GM19351 (cell line): Measurements from ENCODE around the gene ZDHHC8.

Experiments
- ATAC-seq: cut with Tn5 transposase; IDR thresholded peaks from one replicate; pipeline ENCODE4 v1.9.1; 2021; ENCODE audit warnings: mild to moderate bottlenecking, moderate library complexity; ENCODE audit not compliant: unreplicated experiment

Gene ZDHHC8

DNA sequence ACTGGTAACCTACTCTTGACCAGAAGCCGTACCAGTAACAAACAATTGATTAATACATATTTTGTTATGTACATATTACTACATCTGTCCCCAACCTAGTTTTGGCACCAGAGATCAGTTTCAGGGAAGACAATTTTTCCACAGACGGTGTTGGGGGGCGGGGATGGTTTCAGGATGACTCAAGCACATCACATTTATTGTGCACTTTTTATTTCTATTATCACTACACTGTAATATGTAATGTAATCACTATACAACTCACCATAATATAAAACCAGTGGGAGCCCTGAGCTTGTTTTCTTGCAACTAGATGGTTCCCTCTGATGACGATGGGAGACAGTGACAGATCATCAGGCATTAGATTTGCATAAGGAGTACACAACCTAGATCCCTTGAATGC is 36.1 kb upstream of the ZDHHC8 start:
- ATAC-seq: no peak

DNA sequence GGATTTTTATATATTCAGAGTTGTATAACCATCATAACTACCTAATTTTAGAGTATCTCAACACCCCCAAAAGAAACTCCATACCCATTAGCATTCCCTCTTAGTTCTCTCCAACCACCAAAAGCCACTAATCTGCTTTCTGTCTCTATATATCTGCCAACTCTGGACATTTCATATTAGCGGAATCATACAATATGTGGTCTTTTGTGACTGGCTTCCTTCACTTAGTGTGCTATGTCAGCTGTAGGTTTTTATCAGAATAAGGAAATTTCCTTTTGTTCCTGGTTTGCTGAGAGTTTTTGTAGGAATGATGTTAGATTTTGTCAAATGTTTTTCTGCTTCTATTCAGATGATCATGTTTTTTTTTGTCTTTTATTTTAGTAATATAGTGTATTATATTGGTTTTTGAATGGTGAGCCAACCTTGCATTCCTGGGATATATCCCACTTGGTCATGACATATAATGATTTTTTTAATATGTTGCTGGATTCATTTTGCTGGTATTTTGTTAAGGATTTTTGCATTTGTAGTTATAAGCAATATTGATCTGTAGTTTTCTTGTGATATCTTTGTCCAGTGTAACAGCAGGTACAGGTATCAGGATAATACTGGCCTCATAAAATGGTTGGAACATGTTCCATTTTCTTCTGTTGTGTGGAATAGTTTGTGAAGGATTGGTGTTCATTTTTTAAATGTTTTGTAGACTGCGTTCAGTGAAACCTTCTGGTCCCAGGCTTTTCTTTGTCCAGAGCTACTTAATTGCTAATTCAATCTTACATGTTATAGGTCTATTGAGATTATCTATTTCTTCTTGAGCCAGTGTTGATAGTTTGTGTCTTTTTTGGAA is 34.8 kb upstream of the ZDHHC8 start:
- ATAC-seq: no peak

DNA sequence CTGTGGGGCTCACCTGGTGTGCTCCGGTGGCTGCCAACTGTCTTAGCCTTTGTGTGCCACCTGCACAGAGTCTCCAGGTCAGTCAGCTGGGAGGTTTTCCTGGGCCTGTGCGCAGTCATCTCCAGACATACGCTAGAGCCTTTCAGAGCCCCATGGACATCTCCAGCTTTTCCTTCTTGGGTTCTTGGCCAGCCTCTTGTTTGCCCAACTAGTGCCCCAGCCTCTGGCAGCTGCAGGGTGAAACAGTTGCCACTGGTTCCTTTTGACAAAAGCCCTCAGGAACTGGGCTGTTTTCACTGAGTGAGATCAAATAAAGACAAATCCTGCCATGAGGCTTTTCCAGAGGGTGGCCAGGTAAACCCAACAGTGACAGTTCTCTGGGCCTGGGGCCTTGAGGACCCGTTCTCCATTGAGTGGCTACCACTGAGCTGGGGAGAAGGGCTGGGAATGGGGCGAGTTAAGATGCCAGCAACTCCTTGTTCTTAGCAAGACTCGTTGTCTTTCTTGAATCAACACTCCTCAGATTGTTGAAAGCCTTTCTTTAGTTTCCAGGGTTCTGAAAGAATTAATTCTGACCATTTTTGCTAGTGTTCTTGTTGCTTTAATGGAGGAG is 32.4 kb upstream of the ZDHHC8 start:
- ATAC-seq: no peak

DNA sequence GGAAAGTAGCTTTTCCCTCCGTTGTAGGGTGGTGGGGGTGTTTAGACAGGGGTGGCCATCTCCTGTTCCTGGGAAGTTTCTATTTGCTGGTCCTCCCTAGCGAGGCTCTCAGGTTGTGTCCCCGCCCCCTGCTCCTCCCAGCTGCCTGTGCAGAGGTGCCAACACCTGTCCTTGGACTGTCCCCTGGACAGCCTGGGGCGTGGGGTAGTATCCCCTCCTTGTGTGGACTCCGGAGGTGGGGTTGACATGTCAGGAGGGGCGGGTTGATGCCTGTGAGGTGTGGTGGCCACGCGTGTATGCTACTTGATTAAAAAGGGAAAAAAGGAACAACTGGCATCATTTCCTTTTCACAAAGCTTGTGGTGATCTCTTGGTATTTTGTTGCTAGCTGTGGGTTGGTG is 30.0 kb upstream of the ZDHHC8 start:
- ATAC-seq: no peak

DNA sequence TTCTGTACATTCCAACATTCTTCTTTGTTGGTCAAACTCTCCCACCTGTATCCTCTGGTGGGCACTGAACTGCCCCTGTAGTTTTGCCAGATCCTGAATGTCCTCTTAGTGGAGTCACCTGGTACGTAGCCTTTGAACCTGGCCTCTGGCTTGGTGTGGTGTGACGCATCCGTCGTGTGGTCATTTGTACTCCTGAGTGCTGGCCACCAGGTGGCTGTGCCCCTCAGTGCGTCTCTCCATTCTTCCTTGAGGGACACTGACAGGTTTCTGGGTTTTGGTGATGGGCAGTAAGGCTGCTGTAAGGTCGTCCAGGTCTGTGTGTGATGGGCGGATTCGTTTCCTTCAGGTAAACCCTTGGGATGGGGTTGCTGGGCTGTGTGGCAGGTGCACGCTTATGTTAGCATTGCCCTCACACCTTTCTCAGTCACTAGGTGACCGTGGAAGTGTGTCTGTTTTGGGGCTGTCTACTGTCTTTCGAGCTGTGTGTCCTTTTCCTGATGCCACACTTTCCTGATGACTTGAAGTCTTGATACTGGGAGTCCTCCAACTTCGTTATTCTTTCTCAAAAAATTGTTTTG is 29.3 kb upstream of the ZDHHC8 start:
- no peak for ATAC-seq

DNA sequence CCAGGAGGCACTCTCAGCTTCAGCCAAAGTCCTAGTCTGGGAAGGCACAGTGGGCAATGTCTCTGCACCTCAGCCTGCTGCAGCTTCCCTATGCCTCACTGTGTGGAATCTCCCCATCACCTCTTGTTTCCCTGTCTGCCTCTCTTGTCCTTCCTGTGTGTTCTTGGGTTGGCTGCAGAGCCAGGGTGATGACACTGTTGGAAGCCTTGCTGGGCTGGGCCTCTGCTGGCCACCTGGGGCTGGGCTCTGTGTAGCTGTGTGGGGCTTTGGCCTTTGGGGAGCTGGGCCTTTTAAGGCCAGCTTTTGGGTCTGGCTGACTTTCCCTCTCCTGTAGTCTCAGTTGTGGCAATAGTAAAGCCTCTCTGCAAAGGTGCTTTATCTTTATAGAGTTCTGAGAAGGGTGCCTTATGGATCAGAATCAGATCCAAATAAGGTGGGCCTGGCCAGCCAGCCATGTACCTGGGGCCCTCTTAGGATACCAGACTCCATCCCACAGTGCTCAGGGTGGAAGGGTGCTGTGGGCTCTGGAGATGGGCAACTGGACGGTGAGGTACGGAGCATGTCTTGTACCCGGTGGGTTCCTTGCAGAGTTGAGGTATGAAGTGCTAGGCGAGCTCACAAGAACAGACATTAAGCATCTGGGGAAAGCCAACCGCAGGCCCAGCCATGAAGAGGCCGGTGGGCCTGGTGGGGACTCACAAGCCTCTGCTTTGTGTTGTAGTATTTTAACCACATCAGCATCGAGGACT is 26.0 kb upstream of the ZDHHC8 start:
- no peak for ATAC-seq

DNA sequence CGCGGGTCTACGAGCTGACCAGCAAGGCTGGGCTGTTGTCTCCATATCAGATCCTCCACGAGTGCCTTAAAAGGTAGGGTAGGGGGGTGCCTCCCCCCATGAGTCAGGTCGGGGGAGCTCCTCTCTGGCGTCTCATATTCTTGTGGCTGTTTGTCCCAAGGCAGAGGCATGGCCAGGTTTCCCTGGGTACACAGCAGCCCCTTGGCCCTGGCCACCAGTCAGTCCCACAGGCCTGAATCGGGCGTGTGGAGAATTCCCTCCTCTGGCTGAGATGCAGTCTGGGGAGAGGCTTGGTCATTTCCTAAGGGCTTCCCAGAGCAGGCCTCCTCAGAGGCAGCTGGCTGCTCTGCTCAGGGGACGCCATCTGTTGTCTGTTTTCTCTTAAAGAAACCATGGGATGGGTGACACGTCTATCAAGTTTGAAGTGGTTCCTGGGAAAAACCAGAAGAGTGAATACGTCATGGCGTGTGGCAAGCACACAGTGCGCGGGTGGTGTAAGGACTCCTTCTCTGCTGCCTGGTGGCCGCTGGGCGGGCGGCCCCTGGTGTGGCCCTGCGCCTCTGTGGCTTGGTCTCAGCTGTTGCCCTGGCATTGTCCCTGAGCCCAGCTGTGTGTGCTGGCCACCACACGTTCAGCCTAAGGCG is 25.3 kb upstream of the ZDHHC8 start:
- no peak for ATAC-seq

DNA sequence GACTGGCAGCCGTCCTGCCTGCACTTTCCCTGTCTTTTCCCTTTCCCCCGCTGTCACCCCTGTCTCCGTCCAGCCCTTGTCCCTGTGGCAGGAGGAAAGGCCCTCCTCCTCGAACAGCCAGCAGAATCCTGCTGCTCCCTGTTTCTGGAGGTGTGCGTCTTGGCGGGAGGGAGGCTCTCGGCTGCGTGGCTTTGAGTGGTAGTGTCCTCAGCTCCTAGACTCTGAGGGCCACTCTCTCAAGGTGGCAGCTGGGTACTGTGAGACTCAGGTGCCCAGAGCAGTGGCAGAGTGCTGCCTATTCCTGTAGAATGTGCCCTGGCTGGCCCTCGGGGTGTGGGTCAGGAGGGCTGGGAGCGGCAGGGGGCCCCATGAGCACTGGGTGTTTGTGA is 24.8 kb upstream of the ZDHHC8 start:
- ATAC-seq: no peak

DNA sequence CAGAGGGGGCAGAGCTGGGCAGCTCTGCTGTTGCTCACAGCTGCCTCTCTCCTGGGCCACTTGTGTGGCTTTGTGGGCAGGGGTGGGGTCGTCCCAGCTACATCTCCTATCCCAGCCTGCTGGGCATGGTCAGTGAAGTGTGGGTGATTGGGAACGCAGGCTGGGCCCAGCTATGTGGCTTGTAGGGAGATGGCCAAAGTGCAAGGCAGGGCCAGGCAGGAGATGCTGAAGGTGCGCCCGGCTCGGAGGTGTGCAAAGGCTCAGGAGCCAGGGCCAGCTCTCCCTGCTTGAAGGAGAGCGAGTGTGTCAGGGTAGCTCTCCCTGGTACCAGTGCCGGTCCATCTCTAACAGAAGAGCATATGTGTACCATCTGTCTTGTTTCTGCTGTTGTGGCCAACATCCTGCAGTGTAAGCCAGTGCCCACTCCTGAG is 24.1 kb upstream of the ZDHHC8 start:
- no peak for ATAC-seq

DNA sequence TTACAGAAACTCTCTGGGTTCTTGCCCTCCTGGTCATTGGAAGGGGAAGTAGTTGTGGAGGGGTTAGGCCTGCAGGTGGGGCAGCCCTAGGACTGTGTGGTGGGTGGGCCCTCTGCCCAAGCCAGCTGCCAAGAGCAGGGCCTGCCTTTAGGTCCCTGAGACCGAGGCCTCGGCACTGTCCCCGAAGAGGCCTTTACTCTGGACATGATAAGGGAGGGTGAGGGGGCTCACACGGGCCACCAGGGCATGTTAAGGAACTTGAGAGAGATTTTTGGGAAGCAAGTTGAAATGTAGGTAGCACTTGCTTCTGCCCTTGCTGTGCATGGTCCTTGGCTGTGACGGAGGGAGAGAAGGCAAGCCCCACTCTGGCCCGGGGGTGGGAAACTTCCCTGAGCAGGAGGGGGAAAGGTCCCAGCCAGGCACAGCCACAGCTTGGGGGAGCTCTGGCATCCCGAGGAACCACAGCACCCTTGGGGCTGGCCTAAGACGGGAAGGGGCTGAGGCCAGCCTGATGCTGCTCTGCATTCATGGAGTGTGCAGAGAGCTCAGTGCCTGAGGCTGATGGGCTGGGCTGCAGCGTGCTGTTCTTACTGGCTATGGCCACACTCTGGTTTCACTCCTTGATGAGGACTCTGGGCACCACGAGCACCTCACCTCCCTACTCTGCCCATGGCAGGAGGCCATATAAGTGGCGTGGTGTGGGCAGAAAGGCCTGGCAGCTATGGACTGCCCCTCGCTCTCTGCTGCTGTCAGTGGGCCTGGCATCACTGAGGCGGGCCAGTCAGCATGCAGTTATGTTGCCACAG is 23.4 kb upstream of the ZDHHC8 start:
- no peak for ATAC-seq

DNA sequence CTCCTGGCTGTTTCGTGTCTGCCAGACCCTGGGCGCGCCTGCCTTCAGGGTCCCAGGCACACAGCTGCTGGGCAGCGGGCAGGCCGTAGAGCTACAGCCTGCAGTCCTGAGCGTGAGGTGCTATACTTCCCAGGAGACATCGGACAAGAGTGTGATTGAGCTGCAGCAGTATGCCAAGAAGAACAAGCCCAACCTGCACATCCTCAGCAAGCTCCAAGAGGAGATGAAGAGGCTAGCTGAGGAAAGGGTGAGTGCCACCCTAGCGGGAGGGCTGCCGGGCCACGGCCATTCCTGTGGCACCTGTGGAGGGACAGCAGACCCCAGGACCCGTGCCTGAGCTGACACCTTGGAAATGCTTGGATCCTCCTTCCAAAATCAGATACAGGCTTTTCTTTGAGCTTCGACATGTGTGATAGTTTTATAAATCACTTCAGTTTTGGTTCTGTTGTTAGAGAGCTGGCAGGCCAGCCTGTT is 22.8 kb upstream of the ZDHHC8 start:
- ATAC-seq: no peak

DNA sequence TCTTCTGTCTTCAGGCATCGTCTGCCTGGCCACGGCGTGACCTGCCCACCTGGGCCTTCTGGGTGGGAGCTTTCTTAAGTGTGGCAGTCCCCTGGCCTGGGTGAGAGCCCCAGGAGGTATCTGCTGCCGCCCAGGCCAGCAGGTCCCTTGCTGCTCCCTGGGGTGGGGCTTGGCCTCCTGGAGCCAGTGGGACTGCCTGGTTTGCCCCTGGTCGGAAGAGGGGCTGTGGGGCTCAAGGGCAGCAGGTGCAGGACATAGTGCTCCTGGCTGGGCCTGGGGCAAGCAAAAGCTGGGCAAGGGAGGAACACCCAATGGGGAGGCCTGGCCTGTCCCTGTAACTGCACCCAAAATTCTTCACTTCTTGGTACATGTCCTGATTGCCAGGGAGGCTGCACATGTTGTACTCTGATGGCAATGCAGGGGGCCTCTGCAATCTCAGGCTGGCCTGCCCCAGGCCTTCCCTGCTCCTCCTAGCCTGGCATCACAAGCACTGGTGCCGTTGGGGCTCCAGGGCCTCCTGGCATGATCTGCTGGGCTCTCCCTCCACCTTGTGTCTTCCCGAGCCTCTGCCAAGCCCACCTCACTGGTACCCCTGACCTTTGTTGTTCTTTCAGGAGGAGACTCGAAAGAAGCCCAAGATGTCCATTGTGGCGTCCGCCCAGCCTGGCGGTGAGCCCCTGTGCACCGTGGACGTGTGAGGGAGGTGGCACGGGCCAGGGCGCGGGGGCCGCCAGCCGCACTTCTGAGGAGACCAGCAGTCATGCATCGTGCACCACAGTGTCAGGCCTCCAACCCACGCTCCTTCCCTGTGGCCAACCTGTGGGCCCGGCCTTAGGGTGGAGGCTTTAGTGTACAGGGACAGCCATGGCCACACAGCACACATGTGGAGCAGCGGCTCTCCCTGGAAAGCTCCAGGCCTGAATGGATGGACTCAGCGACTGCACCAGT is 21.9 kb upstream of the ZDHHC8 start:
- ATAC-seq: no peak

DNA sequence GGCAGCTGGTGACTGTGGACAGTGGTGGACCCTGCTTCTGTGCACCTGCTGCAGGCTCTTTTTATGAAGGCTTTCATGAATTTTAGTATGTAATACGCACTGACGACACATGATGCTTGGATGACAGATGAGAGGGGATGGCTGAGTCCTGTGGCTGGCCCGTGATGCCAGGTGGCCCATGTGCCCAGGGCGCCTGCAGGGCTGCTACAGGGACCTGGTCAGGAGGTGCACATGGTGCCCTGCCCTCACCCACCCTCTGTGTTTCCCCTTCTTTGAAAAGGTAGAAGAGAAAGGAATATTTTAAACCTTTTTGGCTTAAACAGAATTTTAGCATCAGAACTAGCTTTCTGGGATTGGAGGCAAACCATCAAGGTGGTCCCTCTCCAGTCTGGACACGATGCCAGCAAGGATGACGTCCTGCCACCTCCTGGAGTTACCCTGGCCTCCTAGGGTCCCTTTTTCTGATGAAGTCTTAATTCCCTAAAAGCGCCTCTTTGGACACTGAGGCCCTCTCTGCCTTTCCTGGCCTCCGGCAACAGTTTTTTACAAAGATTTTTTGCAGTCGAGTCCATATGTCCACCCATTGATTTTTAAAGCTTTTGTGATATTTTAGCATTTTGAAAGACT is 21.1 kb upstream of the ZDHHC8 start:
- ATAC-seq: no peak

DNA sequence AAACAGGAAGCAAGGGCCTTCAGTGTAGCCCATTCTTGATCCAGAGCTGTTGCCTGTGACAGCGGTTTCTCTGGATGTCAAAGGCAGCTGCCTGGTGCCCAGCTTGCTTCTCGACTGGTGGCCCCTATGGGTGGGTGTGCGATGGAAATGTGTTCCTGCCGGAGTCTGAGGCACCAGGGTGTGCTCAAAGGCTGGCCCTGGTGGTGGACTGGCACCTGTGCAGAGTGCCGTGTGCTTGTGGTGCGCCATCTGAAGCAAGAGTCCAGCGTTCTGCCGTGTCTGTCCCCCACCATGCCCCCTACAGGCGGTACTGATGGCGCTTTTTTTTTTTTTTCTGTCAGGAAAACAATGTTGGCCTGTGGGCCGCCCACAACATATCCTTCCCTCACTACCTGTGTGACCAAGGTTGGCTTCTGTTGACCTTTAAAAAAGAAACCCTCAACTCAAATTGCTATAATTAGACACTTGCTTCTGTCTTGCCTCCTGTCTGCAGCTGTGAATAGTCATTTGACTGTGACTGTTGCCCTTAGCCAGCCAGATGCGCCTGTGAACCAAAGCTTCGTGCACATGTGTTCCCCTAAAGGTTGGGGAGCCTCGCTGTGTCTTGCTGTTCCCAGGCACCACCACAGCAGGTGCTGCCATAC is 20.4 kb upstream of the ZDHHC8 start:
- ATAC-seq: no peak

DNA sequence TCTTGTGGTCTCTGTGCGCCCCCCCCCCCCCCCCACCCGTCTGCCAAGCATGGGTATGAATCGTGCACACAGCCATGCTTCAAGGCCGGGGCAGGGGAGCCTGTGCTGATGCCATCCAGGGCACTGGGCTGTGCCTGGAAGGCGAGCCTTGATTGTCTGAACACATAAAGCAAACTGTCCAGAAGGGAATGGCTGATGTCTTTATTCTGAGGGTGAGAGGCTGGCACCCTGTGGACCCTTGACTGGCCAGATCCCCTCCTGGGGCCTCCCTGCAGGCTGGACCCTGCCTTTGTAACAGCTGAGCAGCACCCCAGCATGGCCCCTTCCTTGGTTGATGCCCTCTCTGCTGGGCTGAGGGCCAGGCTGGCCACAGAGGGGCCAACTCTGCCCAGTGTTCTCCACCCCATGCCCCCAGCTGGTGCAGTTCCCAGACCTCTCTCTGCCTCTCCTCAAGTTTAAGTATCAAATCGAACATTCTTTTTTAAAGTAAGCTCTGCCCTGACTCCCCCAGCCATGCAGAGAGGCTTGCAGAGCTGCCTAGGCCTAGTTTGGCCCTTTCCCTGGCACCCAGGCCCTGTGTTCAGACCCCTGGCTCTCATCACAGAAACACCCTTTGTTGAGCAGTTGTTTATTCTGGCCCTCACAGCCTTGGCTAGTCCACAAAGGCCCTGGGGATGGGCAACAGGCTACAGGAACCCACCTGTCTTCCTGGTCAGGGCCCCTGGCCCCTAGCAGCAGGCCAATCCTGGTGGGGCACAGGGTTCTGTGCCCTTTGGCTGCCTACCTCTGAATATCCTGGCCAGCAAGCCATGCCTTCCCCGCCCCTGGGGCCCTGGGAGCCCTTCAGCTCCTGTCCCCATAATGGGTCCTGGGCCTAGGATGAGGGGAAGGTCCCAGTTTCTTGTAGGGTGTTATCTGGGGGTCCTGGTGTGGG is 19.6 kb upstream of the ZDHHC8 start:
- no peak for ATAC-seq

DNA sequence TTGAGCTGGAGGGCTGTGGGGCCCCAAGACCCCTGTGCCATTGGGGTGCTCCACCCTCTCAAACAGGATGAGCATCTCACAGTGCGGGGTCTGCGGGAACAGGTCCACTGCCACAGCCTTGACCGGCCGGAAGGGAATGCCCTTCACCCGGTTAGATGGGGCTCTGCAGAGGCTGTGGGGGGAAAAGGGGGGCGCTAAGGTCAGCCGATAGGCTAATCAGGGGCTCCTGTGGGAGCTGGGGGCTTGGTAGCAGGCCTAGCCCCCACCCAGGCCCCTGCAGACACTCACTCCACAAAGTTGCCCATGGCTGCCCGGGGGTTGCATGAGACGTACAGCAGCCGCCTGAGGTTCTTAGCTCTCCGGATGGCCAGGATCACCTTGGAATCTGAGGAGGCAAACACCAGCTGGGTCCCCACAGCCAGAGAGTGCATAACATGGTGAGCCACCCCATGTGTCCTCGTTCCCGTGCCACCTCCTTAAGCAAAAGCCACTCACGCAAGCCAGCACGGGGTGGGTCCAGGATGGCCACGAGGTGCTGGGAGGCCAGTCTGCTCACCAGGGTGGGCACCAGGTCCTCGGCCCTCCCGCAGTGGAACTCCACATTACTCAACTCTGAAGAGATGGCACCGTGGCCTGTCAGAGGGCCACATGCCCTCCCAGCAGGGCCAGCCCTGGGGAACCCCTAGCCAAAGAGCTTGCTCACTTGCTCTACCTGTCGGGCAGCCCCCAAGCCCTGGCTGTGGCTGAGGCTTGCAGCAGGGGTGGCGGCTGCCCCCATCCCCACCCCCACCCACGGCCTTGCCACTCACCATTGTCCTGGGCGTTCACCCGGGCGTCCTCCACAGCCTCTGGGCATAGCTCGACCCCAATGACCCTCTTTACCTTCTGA is 18.7 kb upstream of the ZDHHC8 start:
- no peak for ATAC-seq
